Inflammatory macrophage treated with lipopolysaccharide for 1 hour (primary cell): ENCODE results near the gene RASA3.

Experiments used
- DNase-seq, 2 donors: peaks; one replicate each; pipeline ENCODE4 v3.0.0-alpha.2; 2020 to 2022

RASA3 gene

GRCh38 chr13:114016321-114017027, 115.9 kb downstream of the RASA3 start:
- no peak for DNase-seq

DNA sequence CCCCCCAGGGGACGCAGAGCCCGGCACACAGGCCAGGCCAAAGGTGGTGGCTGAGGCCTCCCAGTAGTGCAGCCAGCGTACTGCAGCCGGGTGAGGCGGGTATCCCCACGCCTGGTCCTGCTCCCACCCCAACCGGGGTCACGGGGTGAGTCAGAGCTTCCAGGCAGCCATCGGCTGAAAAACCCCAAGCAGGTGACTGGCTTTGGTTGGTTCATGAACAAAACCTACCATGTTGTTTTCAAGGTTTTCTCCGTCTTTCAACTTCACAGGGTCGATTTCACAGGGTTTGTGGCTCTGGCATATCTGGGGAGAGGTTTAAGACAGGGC, 116.5 kb downstream of the RASA3 start:
- no peak for DNase-seq

GRCh38 chr13:114015111-114015968, 117.1 kb downstream of the RASA3 start:
- DNase-seq = no peak

- no peak for DNase-seq
These were observed 118.3 kb downstream of the RASA3 start for GRCh38 chr13:114013952-114014629.

DNA sequence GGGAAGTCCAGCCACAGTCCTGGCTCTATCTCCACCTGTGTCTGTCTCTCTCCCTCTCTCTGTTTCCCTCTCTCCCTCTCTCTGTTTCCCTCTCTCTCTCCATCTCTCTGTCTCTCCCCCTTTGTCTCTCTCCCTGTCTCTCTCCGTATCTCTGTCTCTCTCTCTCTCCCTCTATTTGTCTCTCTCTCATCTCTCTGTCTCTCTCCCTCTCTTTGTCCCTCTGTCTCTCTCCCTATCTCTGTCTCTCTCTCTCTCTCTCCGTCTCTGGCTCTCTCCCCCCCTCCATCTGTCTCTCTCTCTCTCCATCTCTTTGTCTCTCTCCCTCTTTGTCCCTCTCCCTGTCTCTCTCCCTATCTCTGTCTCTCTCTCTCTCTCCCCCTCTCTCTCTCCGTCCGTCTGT, 119.1 kb downstream of the RASA3 start:
- no peak for DNase-seq

DNA sequence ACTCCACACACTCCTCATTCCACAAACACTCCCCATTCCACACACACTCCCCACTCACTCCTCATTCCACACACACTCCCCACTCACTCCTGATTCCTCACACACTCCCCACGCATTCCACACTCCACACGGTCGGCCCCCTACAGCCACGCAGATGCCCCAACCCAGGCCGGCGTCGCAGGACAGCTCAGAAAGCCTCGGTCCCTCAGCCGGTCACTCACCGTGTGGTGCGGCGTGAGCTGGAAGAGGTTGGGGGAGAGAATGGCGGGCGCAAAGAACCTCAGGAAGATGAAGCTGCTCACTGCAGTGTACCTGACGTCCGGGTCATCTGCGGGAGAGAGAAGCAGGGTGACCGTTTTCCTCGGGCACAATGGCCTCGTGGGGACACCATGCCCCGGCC, 119.5 kb downstream of the RASA3 start:
- no peak for DNase-seq

- DNase-seq = no peak
These were observed 120.3 kb downstream of the RASA3 start for GRCh38 chr13:114012141-114012540.

DNA sequence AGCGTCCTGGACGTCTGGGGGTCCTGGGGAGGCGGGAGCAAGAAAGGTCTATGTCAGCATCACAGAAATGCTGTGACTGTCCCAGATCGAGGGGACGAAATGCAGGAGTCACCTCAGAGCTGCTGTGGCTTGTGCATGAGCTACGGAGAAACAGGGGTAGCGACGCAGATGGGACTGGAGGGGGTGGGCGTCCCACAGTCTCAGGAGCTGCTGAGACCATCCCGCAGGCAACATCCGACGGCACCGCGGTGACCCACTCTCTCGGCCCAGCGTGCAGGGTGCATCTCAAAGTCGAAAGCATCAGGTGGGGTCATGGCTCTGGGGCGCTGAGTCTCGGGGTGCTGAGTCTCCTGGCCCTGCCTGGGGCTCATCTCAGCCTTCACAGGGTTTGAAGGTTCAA, 121.2 kb downstream of the RASA3 start:
- DNase-seq = no peak

DNA sequence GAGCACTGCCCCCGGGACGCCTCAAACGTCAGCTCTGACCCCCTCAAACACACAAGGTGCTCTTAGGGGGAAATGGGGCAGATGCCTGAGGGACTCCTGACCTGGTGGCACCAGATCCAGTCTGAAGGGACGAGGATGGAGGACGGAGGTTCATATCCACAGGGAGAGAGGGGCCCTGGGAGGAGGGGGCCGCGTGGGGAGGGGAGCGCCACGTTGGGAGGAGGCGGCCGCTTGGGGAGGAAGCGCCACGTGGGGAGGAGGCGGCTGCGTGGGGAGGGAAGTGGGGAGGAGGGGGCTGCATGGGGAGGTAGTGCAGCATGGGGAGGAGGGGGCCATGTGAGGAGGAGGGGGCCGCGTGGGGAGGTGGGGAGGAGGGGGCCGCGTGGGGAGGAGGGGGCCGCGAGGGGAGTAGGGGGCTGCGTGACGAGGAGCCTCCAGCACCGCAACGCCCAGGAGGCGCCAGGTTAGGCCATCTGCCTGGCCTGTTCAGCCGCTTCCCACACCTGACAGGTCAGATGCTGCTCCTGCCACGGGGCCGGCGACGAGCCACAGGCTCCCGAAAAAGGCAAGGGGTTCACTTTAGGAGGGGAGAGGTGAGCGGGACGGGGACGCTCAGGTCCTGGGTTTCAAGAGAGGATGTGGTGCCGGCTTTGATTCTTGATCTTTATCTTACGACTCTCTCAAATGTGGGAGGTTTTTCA, 121.9 kb downstream of the RASA3 start:
- no peak for DNase-seq

- no peak for DNase-seq
These were observed 122.6 kb downstream of the RASA3 start for GRCh38 chr13:114009590-114010400.

DNA sequence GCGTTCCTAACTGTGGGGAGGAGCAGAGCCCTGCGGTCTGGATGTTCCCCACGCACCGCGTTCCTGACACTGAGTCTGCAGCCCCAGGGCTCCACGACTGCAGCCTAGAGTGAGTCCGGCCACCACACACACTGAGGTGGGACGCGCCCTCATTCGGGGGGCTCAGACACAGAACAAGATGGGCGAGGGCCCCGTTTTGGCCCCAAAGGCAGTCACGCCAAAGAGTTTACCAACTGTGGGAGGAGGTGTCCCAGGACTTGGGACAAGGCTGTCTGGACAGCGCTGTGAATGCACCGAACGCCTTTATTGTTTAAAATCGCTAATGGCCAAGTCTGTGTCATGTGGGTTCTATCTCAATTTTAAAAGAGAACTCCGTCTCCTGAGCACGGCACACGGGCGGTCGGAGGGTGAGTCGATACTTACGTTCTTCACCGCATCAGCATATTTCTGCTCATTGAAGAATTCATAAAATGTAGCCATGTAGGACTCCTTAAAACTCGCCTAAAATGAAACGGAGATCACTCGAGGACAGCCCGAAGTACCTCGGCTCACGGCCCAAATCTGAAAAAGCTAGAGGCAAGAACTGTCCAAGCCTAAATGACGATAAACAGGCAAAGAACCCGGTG, 123.3 kb downstream of the RASA3 start:
- DNase-seq = no peak

- DNase-seq = no peak
These were observed 124.9 kb downstream of the RASA3 start for GRCh38 chr13:114007566-114007965.

DNA sequence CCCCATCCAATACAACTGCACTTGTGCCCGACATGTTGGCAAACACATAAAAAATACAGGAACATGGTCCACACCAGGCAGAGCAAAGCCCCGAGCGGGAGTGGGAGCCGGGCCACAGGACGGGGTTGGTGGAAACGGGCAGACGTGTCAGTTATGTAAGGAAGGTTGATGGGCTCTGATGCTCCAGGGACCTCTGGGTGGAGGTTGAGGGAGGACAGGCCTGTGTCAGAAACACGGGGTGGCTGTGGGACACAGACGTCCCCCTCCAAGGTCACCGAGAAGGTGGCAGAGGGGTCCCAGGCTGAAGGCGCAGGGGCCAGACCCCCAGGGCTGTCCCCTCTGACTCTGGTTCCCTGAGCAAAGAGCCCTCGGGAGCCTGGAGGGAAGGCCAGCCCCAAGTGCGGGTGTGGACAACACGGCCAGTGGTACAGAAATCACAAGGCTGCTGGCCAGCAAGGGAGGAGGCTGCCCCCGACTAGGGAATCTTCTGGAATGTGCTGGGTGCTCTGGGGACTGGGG, 127.2 kb downstream of the RASA3 start:
- no peak for DNase-seq

DNA sequence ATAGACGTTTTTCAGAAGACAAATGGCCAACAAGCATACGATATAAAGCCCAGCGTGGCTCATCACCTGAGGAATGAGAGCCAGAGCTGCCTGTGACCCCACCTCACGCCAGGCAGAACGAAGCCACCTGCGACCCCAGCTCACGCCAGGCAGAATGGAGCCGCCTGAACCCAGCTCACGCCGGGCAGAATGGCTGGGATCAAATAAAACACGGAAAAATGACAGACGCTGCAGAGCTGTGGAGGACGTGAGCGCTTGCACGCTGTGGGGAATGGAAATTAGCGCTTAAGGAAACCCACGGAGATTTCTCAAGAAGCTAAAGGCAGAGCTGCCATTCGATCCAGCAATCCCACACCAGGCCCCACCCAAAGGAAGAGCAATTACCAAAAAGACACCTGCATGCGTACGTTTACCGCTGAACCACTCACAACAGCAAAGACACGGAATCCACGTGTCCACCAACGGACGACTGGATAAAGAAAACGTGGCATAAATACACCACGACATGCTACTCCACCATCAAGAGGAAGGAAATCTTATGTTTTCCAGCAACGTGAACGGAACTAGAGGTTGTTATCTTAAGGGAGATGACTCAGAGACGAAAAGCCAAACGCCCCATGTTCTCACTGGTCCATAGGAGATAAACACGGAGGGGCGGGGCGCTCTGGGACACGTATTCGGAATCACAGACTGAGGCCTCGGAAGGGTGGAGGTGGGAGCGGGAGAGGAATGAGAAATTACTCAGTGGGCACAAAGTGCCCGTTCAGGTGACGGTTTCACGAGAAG, 127.8 kb downstream of the RASA3 start:
- no peak for DNase-seq

GRCh38 chr13:114002771-114003321, 129.6 kb downstream of the RASA3 start:
- DNase-seq = no peak

- no peak for DNase-seq
These were observed 130.3 kb downstream of the RASA3 start for GRCh38 chr13:114002009-114002544.

DNA sequence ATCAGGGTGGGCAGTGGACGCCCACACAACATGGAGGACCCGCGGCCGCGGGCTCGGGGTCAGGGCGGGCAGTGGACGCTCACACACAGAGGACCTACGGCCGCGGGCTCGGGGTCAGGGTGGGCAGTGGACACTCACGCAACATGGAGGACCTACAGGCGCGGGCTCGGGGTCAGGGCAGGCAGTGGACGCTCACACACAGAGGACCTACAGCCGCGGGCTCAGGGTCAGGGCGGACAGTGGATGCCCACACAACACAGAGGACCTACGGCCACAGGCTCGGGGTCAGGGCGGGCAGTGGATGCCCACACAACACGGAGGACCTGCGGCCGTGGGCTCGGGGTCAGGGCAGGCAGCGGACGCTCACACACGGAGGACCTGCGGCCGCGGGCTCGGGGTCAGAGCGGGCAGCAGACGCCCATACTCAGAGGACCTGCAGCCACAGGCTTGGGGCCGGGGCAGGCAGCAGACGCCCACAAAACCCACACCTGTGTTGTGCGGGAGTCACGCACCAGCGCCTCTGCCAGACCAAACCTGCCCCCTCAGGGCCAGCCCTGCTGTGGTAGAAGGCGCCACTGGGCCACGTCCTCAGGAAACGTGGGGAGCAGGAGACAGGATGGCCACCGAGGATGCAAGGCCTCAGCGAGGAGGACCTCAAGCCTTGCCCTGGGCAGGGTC, 131.0 kb downstream of the RASA3 start:
- no peak for DNase-seq

- DNase-seq = no peak
These were observed 132.0 kb downstream of the RASA3 start for GRCh38 chr13:114000151-114001040.

DNA sequence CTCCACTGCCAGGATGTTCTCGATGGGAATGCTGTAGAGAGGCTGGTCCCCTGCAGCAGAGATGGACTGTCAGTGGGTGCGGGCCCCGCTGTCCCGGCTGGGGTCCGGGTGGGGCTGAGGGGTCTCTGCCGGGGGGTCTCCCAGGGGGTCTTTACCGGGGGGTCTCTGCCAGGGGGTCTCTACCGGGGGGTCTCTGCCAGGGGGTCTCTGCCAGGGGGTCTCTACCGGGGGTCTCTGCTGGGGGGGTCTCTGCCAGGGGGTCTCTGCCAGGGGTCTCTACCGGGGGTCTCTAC, 132.9 kb downstream of the RASA3 start:
- DNase-seq = no peak
